Adipose tissue (tissue), 3 donors: Measurements from ENCODE around the gene MACROD2. TPM values are rescaled to one million over a fixed set of nuclear protein-coding genes. Genes with fewer than 3 reads are reported as not detected.

Experiments
- H3K27ac ChIP-seq: one replicate; pipeline ENCODE4 v1.5.1; 2013; ENCODE audit warnings: low read depth, low read length
- WGBS, 3 donors: extraction: QIAGEN DNeasy Blood & Tissue Kit; methylation state at CpG; one replicate each; pipeline ENCODE4 v1.1.7; 2013; 5-methylcytosine and 5-hydroxymethylcytosine counted together
- polyA plus RNA-seq, 3 donors: library from polyadenylated mRNA; stranded (reverse); fragments of 200-250 nt; gene quantifications; one replicate each; pipeline ENCODE4 v1.2.3, GENCODE V29; 2013
- donor health status: healthy with polysubstance abuse.
- donor health status: Bipolar disorder and iron deficiency.
- donor health status: healthy.

Gene MACROD2
- polyA plus RNA-seq, 3 donors = 0.11 to 0.98 (median 0.56) TPM

- H3K27ac ChIP-seq = no peak overlapping the region
- 42 to 66% (median 55%) methylated on average over 2 of the region's 2 CpGs for WGBS, 3 donors
Observed at GRCh38 chr20:14622796-14623195, 627.5 kb downstream of the MACROD2 start.

- no peak overlapping the region for H3K27ac ChIP-seq
- WGBS, 3 donors = 76 to 87% (median 86%) methylated on average over 4 of the region's 4 CpGs
Observed at GRCh38 chr20:14631011-14631410, 635.7 kb downstream of the MACROD2 start.

- no peak overlapping the region for H3K27ac ChIP-seq
- 60 to 87% (median 66%) methylated on average over 6 of the region's 6 CpGs for WGBS, 3 donors
Observed at GRCh38 chr20:14632906-14633305, 637.6 kb downstream of the MACROD2 start.

GRCh38 chr20:14633507-14633906, 638.2 kb downstream of the MACROD2 start:
- WGBS, 3 donors = 49 to 80% (median 52%) methylated on average over 5 of the region's 5 CpGs

GRCh38 chr20:14634665-14635064, 639.3 kb downstream of the MACROD2 start:
- H3K27ac ChIP-seq = no peak overlapping the region

More at GRCh38 chr20:14633507-14633906, 638.2 kb downstream of the MACROD2 start:
- no peak overlapping the region for H3K27ac ChIP-seq

- WGBS, 3 donors = 80 to 87% (median 82%) methylated on average over 4 of the region's 4 CpGs
- H3K27ac ChIP-seq = no peak overlapping the region
Observed at GRCh38 chr20:14637441-14637840, 642.1 kb downstream of the MACROD2 start.

GRCh38 chr20:14643146-14643545, 647.8 kb downstream of the MACROD2 start:
- no peak overlapping the region for H3K27ac ChIP-seq

- WGBS, 3 donors = 83 to 92% (median 87%) methylated on average over 1 of the region's 1 CpG
- H3K27ac ChIP-seq = no peak overlapping the region
Observed at GRCh38 chr20:14643556-14643955, 648.2 kb downstream of the MACROD2 start.

- WGBS, 3 donors = 87 to 96% (median 92%) methylated on average over 2 of the region's 2 CpGs
- H3K27ac ChIP-seq = no peak overlapping the region
Observed at GRCh38 chr20:14644306-14645097, 649.2 kb downstream of the MACROD2 start.

GRCh38 chr20:14647016-14647415, 651.7 kb downstream of the MACROD2 start:
- H3K27ac ChIP-seq = no peak overlapping the region
- WGBS, 3 donors = 50 to 72% (median 64%) methylated on average over 1 of the region's 1 CpG

GRCh38 chr20:14649662-14650061, 654.3 kb downstream of the MACROD2 start:
- no peak overlapping the region for H3K27ac ChIP-seq
- 67 to 94% (median 87%) methylated on average over 1 of the region's 1 CpG for WGBS, 3 donors

GRCh38 chr20:14657266-14658005, 662.1 kb downstream of the MACROD2 start:
- H3K27ac ChIP-seq = no peak overlapping the region
- 60 to 71% (median 66%) methylated on average over 4 of the region's 4 CpGs for WGBS, 3 donors

- H3K27ac ChIP-seq = no peak overlapping the region
- 53 to 74% (median 63%) methylated on average over 3 of the region's 3 CpGs for WGBS, 3 donors
Observed at GRCh38 chr20:14664101-14664500, 668.8 kb downstream of the MACROD2 start.

GRCh38 chr20:14666696-14667095, 671.4 kb downstream of the MACROD2 start:
- WGBS, 3 donors = 62 to 75% (median 72%) methylated on average over 1 of the region's 1 CpG
- no peak overlapping the region for H3K27ac ChIP-seq

- 56 to 75% (median 62%) methylated on average over 2 of the region's 2 CpGs for WGBS, 3 donors
- no peak overlapping the region for H3K27ac ChIP-seq
Observed at GRCh38 chr20:14667226-14667625, 671.9 kb downstream of the MACROD2 start.

- WGBS, 3 donors = 40 to 64% (median 63%) methylated on average over 2 of the region's 2 CpGs
Observed at GRCh38 chr20:14672066-14672465, 676.8 kb downstream of the MACROD2 start.

GRCh38 chr20:14673164-14673563, 677.8 kb downstream of the MACROD2 start:
- 65 to 76% (median 66%) methylated on average over 5 of the region's 5 CpGs for WGBS, 3 donors
- H3K27ac ChIP-seq = no peak overlapping the region

More at GRCh38 chr20:14672066-14672465, 676.8 kb downstream of the MACROD2 start:
- H3K27ac ChIP-seq = no peak overlapping the region

GRCh38 chr20:14677455-14677854, 682.1 kb downstream of the MACROD2 start:
- 65 to 75% (median 67%) methylated on average over 2 of the region's 2 CpGs for WGBS, 3 donors

GRCh38 chr20:14685183-14685582, 689.9 kb downstream of the MACROD2 start:
- no peak overlapping the region for H3K27ac ChIP-seq
- WGBS, 3 donors = 81 to 85% (median 83%) methylated on average over 3 of the region's 3 CpGs

More at GRCh38 chr20:14677455-14677854, 682.1 kb downstream of the MACROD2 start:
- no peak overlapping the region for H3K27ac ChIP-seq

- WGBS, 3 donors = 82 to 86% (median 84%) methylated on average over 2 of the region's 2 CpGs
- H3K27ac ChIP-seq = no peak overlapping the region
Observed at GRCh38 chr20:14687313-14687712, 692.0 kb downstream of the MACROD2 start.
